Right lung (tissue), 5 donors: ENCODE measurements around the gene COL6A1. TPM values are rescaled to one million over a fixed set of nuclear protein-coding genes. Genes with fewer than 3 reads are reported as not detected.
"Not testable (repeated sequence)": the region's sequence is repeated elsewhere in the genome, so short reads cannot be mapped to it uniquely, and the experiment has no call there.

Source experiments
- DNase-seq, 2 donors: peaks; one replicate each; pipeline ENCODE4 v3.0.0-alpha.2; 2013
- polyA plus RNA-seq, 5 donors: library from polyadenylated mRNA; unstranded; fragments of 120-200 nt; gene quantifications; one replicate each; pipeline versions ENCODE4 v1.2.1 to v1.2.3, GENCODE V29; 2013; ENCODE audit warnings: inconsistent platforms in 1 of 5, low replicate concordance in 1 of 5; ENCODE audit not compliant: insufficient read length in 5 of 5, insufficient read depth in 1 of 5

COL6A1 gene
- polyA plus RNA-seq, 5 donors: 261 to 594 (median 343) TPM

- DNase-seq: no peak
Observed at GRCh38 chr21:45962531-45963231, 18.9 kb upstream of the COL6A1 start.

GRCh38 chr21:45963232-45963570 is 18.4 kb upstream of the COL6A1 start:
- DNase-seq: no peak

- DNase-seq: no peak
Observed at GRCh38 chr21:45964649-45965048, 16.9 kb upstream of the COL6A1 start.

GRCh38 chr21:45965084-45965809 is 16.3 kb upstream of the COL6A1 start:
- DNase-seq: no peak

GRCh38 chr21:45966791-45967394 is 14.7 kb upstream of the COL6A1 start:
- DNase-seq: no peak

- no peak for DNase-seq
Observed at GRCh38 chr21:45969921-45970673, 11.5 kb upstream of the COL6A1 start.

- DNase-seq: peak; percentile 51 to 55
Observed at GRCh38 chr21:45970674-45971615, 10.6 kb upstream of the COL6A1 start.

- peak; percentile 84 to 90 for DNase-seq
Observed at GRCh38 chr21:45971616-45972352, 9.8 kb upstream of the COL6A1 start.

- DNase-seq: peak in 1 of 2 donors; percentile 32
Observed at GRCh38 chr21:45972353-45972715, 9.2 kb upstream of the COL6A1 start.

GRCh38 chr21:45972716-45973474 is 8.7 kb upstream of the COL6A1 start:
- DNase-seq: peak; percentile 93 to 95

- DNase-seq: peak; percentile 84 to 86
Observed at GRCh38 chr21:45973475-45974072, 8.0 kb upstream of the COL6A1 start.

GRCh38 chr21:45974073-45975019 is 7.2 kb upstream of the COL6A1 start:
- DNase-seq: peak in 1 of 2 donors; percentile 25

- no peak for DNase-seq
Observed at GRCh38 chr21:45975020-45975666, 6.4 kb upstream of the COL6A1 start.

- DNase-seq: not testable (repeated sequence)
Observed at GRCh38 chr21:45975667-45976409, 5.7 kb upstream of the COL6A1 start.

- no peak for DNase-seq
Observed at GRCh38 chr21:45976701-45977311, 4.8 kb upstream of the COL6A1 start.

- DNase-seq: no peak
Observed at GRCh38 chr21:45977396-45977795, 4.2 kb upstream of the COL6A1 start.
